Stimulated activated CD4-positive, alpha-beta T cell treated with anti-CD3 and anti-CD28 coated beads, Interleukin-1b, Interleukin-23, amount 100 ng/mL, for 1 hour (primary cell): ENCODE measurements around the gene PRRX1.

Experiments used
- DNase-seq, 2 donors: peaks; one replicate each; pipeline ENCODE4 v3.0.0-alpha.2; 2020; ENCODE audit warnings: low read depth in 2 of 2

Gene PRRX1

DNA sequence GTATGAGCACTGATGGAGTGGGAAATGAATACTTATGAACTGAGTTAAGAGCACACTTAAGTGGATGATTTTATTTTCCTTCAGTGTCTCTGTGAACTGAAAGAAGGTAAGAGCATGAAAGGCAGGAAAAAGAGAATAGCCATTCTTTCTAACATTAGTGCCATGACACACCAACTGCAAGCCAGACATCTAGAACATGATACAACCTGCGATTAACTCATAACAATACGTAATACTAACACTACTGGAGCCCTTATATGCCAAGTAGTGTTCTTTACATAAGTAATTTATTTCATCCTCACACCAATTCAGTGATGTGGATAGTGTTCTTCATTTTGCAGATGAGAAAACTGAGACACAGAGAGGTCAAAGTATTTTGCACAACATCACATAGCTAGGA, 56.7 kb downstream of the PRRX1 start:
- DNase-seq, result no peak

DNA sequence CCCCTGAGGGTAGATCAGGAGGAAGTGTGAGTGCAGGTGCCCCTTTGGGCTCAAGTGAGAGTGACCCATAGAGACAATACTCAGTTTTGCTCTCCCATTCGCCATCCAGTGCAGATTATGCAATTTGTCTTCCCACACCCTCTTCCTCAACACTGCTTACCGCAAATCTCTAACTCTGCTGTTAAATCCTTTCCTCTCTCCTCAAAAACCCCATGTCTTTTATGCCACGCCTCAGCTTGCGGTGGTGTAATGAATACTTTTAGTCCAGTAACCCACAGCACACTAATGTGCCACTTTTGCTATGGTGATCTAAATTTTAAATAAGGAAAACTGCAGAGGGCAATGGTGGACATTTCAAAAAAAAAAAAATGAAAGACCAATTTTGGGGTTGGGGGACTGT, 57.7 kb downstream of the PRRX1 start:
- no peak for DNase-seq

DNA sequence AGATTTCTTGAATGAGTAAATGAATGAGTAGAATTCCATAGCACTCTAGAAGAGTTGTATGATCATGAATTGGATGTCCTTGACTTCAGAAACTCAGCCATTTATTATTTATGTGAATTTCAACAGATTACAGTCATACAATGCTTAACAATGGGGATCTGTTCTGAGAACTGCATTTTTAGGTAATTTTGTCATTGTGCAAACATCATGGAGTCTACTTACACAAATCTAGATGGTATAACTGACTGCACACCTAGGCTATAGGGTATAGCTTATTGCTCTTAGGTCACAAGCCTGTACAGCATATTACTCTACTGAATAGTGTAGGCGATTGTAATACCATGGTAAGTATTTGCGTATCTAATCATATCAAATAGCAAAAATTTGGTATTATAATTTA, 59.6 kb downstream of the PRRX1 start:
- DNase-seq, result no peak

DNA sequence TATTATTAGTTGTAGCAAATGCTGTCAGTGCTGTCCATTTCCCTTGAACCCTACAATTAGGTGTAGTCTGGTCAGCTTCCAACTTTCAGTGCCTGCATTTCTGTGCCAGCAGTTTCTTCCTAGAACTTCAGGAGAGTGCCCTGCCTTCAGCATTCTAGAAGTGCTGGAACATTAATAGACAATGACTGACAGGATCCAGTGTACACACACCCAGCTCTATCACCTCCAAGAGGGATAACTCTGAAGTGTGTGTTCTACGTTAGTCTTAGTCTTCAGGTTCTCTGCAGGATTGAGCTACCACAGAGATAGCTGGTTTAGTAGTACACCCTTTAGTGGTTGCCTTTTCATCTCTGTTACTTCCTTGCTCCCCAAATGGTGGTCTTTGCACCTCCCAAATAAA, 61.4 kb downstream of the PRRX1 start:
- no peak for DNase-seq

DNA sequence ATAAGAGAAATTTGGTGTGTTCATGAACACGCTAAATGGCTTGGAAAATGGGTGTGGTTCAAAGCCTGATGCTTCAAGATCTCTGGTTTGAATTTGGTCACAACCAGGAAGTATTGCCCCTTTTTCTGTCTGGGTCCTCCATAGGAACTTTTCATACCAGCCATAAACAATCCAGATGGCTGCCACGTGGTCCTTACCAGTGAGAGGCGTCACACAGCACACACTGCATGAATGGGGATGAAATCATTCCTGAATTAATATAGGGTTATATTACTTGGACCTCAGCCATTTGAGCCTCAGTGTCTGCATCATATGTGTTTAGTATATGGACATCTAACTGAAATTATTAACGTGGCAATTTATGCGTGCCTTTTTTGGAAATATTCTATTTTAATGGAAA, 64.0 kb downstream of the PRRX1 start:
- DNase-seq, result no peak

DNA sequence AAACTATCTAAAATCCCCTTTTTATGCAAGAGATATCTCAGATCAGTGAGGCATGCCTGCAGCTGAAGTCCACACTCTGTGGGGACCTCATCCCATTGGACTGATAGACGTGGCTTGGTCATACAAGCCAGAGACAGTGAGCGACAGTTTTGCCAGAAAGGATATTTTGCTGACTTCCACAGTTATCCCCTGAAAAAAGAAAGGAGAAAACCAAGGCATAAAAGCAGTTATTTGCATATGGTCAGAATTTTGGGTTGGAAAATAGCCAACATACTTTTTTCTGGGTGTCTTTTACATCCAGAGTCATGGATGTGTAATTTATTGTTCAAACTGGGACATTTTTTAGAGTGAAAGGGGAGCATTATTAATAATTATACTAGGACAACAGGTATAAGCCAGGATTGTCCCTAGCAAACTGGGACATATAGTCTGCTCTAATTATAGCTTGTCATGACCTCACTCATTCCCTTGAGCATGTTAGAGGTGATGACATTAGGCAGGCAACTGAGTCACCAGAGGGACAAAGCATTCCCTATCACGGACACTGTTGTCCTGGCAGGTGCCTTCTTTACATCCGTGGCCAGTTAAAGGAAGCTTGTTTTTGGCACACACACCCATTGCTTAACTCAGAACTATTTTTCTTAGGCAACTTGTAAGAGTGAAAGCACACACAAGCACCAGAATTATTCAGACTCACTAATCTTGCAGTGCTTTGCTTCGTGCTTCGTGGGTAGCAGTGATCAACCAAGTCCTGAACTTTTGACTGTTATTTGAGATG, 65.5 kb downstream of the PRRX1 start:
- no peak for DNase-seq

DNA sequence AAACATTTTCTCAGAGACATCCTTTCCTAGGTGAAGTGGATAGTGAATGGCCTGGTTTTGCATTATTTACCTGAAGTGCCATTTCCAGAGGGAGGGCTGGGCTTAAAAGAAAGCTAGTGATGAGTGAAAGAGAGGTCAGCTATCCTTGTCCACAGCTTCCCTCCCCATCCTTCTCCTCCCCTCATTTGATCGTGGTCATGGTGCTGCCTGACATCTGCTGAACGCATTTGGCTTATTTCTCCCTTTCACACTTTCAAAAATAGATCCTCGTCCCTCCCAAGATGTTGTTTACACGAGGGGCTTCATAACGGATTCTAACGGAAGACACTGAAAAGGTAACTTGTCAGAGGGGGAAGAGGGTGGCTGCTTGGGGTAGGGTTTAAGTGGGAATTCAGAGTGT, 66.1 kb downstream of the PRRX1 start:
- DNase-seq, result no peak

DNA sequence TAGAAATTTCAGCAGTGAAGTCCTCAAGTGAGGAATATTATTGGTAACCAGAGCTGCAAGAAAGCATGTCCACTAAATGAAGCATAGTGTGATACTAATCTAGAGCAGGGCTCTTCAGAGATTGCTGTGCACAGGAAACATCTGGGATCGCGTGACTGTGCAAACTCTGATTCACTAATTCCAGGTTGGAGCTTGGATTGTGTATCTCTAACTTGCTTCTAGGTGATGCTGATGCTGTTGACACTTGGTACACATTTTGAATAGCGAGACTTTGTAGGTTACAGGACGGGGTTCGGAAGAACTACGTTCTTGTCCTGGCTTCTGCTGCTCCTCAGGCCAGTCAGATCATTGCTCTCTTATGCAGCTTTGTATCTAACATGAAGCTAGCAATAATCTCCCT, 66.5 kb downstream of the PRRX1 start:
- DNase-seq, result no peak

DNA sequence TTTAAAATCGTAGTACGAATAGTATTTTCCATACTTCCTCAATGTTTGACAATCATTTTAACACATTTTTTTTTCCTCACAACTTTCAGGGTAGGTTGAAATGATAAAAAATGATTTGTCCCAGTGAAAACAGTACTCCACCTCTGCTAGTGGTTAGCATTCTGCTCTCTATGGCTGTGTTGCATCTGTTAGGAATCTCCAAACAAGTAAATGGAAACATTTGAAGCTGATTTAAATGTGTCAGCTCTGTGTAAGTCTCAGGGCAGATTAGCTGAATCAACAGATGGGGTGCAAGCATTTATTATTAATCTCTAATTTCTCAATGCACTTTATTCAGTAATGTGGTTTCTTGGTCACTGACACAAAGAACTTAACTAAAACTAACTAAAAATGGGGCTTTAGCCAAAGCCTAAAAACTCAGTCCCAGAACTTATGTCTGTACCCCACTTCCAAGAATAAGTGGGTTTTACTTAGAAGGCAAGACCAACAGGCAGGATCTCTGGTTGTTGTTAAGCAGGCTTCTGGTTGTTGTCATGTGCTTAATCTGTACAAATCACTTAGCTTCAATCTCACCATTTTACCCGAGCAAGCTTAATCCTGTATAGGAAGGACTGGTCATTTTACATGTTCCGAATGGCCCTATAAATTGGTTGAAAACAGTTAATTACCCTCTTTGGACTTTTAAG, 67.8 kb downstream of the PRRX1 start:
- no peak for DNase-seq

DNA sequence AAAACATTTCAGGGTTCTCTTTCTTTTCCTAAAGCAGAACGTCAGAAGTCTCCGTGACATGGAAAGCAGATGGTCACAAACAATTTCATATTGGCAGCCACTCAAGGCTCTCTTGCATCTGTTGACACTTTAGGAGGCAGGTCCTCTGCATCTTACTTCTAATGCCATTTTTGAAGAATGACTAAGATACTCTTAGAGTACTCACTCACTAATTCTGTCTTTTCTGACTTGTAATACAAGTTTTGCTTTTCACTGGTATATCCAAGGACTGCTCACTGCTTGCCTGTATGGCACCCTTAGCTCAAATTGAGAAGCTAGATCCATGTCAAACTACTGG, 68.3 kb downstream of the PRRX1 start:
- no peak for DNase-seq

DNA sequence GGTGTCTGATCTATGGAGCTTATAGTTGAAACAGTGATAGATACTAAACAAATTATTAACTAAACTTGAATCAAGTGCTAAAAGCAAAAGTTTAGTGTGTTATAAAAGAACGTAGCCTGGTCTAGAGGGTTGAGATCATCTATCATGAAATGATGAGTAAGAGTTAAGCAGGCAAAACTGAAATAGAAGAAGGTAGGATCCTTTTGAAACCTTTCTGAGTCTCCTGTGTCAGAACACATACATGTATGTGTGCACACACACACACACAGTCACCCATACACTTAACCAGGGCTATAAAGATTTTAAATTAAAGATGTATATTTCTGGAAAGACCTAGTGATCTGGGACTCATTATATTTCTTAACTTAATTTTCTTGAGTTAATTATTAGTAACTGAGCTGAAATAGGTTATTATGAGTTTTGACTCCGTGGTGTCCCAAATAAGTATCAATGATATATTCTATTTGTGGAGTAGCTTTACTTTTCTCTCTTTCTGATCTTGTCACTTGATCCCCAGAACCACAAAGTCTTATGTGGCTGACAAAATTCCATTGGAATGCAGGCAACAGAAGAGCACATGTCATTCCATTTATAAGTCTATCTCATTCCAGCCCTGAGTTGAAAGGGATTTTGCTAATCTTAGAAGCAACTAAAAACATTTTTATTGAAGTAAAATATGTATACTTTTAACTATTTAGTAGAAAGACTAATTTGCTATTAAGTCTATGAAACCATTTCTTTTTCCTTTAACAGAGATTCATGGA, 70.7 kb downstream of the PRRX1 start:
- no peak for DNase-seq

DNA sequence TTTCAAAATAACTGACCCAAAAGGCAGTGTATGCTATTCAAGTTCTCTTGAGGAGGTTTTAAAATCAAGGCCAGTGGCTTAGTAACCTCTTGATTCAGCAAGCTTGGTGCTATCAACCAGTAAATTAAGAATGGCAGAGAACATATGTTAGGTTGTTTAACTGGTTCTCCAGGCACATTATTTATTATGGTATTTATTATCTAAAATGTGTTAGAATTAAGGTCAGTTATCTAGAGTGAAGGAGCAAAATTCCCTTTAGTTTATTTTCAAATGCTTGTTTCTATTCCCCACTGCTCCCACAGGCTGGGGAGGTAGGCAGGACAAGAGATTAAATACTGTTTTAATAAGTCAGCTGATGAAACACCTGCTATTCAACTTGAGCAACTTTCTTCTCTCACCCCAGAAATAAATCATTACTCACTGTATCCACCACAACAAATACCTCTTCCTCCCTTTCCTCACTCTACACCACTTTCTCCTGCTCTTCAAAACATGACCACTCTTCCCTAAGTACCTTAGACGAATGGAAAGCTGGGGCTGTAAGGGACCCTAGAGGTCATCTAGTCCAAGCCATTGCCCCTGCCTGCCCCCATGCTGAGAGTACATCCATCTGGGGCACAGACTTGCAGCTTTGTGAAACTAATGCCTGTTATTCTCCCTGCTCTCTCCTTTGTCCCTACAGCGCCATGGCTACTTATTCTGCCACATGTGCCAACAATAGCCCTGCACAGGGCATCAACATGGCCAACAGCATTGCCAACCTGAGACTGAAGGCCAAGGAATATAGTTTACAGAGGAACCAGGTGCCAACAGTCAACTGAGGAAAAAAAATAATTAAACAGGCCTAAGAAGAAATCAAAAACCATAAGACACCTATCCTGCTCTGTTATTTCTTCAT, 71.7 kb downstream of the PRRX1 start:
- DNase-seq, result no peak

DNA sequence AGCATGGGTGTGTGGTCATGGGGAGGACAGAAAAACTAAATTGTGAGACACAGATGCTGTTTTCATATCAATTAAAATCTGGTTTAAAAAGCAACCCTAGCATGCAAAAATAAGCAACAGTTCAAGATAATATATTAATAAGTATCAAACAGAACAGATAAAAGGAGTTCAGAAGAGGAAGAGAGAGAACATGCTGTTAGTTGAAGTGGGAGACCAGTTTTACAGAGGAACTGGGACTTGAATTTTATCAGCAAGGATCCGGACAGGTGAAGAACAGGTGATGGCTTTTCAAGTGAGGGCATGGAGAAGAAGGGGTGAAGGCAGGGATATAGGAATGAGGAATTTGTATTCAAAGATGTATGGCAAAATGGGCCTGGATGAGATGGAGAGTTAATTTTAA, 75.9 kb downstream of the PRRX1 start:
- no peak for DNase-seq

DNA sequence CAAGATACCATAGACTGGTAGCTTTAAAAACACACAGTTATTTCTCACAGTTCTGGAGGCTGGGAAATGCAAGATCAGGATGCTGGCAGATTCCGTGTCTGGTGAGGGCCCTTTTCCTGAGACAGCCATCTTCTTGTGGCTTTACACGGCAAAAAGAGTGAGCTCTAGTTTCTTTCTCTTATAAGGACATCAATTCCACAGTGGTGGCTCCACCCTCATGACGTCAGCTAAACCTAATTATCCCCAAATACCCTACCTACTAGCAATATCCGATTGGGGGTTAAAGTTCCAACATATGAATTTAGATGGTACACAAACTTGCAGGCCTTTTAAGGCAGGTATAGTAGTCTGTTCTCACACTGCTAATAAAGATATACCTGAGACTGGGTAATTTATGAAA, 77.7 kb downstream of the PRRX1 start:
- DNase-seq, result no peak

DNA sequence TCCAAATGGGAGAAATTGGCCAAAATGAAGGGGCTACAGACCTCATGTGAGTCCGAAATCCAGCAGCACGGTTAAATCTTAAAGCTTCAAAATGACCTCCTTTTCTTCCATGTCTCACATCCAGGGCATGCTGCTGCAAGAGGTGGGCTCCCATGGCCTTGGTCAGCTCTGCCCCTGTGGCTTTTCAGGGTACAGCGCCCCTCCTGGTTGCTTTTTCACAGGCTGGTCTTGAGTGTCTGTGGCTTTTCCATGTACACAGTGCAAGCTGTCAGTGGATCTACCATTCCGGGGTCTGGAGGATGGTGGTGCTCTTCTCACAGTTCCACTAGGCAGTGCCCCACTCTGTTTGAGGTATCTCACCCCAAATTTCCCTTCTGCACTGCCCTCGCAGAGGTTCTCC, 78.7 kb downstream of the PRRX1 start:
- DNase-seq, result no peak

DNA sequence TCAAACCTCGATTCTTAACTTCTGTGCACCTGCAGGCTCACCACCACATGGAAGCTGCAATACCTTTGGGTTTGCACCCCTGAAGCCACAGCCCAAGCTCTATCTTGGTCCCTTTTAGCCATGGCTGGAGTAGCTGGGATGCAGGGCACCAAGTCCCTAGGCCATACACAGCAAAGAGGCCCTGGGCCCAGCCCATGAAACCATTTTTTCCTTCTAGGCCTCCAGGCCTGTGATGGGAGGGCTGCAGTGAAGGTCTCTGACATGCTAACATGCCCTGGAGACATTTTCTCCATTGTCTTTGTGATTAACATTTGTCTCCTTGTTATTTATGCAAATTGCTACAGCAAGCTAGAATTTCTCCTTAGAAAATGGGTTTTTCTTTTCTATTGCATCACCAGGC, 79.2 kb downstream of the PRRX1 start:
- no peak for DNase-seq

DNA sequence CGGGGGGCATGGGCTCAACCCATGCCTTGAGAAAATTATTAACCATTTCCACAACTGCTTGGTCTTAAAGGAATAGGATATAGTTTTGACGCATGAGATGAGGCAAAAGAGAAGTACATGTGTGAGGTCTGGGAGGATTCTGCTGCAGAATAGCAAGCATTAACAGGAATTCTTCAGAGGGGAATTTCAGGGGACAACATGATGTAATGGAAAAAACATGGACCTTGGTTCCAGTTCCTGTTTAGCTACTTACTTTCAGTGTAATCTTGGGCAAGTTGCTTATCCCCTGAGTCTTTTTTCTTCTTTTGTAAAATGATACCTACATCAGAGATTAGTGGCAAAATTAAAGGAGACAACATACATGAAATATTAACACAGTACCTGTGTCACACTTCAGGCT, 85.6 kb downstream of the PRRX1 start:
- DNase-seq, result no peak

DNA sequence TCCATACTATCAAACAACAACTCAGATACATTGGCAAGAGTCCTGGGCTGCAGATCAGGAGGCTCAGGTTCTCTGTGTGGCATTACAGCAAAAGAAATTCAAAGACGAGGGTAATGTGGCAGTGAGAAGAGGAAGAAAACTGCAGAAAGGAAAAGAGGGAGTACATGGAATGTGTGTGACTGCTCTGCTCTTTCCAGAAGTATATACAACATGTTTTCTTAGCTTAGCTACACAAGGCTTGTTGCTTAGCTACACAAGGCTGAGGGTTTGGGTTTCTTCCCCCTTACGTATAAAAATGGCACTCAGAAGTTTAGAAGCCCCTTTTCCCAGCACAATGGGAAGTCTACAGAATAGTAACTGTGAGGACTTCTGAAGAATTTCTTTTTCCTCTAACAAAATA, 86.0 kb downstream of the PRRX1 start:
- DNase-seq, result no peak

DNA sequence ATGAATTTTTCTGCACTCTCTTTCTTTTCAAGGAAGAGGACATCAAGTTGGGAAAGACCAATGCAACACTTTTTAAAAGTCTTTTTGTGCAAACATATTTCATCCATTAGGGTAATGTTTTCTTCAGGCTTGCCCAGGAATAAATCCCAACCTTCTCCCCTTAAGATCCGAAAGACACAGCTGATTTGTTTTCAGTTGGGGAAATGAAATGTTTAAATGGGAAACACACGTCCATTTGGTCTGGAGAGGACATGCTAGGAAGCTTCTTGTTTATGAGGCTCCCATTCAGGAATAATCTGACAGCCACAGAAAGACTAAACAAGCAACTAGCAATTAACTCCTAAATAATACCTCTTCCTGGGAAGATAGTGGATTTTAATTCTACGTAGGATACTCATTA, 91.9 kb downstream of the PRRX1 start:
- DNase-seq, result no peak

DNA sequence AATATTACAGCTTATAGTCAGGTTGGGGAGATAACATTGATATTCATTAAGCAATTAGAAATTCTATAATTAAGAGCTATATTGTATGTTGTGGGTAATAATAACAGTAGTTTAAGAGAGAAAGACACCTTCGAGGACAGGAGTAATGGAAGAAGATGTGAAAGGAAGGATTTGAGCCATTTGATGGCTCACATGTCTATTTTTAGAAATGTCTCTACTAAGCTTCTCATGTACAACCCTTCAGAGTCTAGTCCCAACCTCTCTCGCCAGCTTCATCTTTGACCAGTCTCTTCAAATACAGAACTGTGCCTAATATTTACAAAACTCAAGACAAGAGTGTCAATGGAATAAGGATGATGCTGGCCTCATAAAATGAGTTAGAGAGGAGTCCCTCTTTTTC, 95.1 kb downstream of the PRRX1 start:
- DNase-seq, result no peak

DNA sequence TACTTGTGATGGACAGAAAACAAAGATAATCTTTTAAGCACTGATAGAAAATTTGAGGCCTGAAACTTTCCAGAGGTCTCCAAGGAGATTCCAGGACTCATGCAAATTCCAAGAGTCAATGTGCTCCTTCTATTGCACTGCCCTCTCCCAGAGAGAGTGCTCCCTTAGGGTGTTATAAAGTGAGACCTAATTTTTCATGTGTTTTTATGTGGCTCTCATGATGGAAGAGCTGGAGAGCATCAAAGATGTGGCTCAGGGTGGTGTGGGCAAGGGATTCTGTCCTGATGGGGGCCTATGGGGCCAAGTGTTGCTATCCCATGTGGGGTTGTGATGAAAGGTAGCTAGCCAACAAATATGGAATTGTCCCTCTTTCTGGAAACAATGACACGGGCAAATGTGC, 101.3 kb downstream of the PRRX1 start:
- no peak for DNase-seq

DNA sequence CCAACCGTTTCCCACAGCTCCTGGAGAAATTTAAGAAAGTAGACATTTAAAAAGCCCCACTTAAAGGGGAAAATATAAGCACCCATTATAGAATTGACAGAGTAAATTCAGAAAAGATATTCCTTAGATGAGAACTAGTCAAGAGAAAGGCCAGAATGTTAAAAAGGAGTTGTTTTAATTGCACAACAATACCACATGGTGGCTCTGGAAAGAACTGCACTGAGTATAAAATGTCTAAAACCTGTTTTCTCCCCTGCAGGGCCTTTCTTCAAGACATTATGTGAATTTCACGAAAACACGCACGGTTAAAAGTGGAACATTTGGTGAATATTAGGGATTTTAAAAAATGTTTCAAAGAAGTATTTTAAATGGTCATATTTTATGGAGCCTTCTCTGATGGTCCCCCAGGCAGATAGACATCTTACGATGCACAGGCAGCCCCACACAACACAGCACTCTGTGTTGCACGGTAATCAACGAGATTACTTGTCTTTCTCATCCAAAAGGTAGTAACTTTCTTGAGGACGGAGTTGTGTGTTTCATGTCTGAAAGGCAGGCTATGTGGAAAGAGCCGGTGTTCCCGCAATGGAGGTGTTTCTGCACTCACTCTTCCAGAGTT, 101.9 kb downstream of the PRRX1 start:
- DNase-seq, result no peak
